ENCODE measurements around the gene EEFSEC. TPM values are rescaled to one million over a fixed set of nuclear protein-coding genes. Genes with fewer than 3 reads are reported as not detected.

Gene EEFSEC
- total and polyA plus RNA-seq, 2 of the 8 experiments (the other 6 are each of a cell fraction or from before 2014, with no cell fraction given), result 13.1 to 19.8 TPM

DNA sequence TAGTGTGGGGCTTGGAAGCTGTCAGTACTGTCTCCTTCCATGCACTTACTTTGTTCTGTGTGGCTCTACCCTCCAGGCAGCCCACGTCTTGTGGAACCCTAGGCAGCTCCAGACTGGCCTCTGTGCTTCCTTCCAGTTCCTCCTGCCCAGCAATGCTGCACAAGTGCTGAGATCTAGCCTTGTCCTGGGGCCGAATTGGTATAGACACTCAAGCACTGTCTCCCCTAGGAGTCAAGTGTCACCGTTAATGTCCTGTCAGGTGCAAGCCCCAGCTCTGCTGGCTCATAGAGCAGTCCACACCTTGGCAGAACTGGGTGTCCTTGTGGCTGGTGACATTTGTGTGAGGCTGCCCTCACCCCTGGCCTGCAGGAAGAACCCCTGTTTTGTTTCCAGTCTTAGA, 130.1 kb downstream of the EEFSEC start (continued):
- TF ChIP-seq, protein P1, sequence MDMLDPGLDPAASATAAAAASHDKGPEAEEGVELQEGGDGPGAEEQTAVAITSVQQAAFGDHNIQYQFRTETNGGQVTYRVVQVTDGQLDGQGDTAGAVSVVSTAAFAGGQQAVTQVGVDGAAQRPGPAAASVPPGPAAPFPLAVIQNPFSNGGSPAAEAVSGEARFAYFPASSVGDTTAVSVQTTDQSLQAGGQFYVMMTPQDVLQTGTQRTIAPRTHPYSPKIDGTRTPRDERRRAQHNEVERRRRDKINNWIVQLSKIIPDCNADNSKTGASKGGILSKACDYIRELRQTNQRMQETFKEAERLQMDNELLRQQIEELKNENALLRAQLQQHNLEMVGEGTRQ (IDR thresholded peaks at IDR 0.05; ENCODE audit: low read length), result no peak
- TF ChIP-seq, protein P2, sequence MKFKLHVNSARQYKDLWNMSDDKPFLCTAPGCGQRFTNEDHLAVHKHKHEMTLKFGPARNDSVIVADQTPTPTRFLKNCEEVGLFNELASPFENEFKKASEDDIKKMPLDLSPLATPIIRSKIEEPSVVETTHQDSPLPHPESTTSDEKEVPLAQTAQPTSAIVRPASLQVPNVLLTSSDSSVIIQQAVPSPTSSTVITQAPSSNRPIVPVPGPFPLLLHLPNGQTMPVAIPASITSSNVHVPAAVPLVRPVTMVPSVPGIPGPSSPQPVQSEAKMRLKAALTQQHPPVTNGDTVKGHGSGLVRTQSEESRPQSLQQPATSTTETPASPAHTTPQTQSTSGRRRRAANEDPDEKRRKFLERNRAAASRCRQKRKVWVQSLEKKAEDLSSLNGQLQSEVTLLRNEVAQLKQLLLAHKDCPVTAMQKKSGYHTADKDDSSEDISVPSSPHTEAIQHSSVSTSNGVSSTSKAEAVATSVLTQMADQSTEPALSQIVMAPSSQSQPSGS (IDR thresholded peaks at IDR 0.05; ENCODE audit: low read length), result no peak
- TF ChIP-seq ASH2L (IDR thresholded peaks at IDR 0.05; ENCODE audit: low read length) (no peak), NRF1 (IDR thresholded peaks at IDR 0.05; ENCODE audit: low read depth, low read length) (no peak), POLR2AphosphoS5 (IDR thresholded peaks at IDR 0.05; ENCODE audit: low read depth, low read length) (no peak), GABPA (IDR thresholded peaks at IDR 0.05; ENCODE audit: borderline replicate concordance, insufficient read depth, low read length) (no peak)
